Stimulated activated CD8-positive, alpha-beta memory T cell treated with anti-CD3 and anti-CD28 coated beads, Interleukin-4, amount 100 ng/mL, for 48 hours (primary cell): ENCODE results near the gene PLXNA2.

Experiments
- DNase-seq: peaks from one replicate; pipeline ENCODE4 v3.0.0-alpha.2; 2020

PLXNA2 gene

DNA sequence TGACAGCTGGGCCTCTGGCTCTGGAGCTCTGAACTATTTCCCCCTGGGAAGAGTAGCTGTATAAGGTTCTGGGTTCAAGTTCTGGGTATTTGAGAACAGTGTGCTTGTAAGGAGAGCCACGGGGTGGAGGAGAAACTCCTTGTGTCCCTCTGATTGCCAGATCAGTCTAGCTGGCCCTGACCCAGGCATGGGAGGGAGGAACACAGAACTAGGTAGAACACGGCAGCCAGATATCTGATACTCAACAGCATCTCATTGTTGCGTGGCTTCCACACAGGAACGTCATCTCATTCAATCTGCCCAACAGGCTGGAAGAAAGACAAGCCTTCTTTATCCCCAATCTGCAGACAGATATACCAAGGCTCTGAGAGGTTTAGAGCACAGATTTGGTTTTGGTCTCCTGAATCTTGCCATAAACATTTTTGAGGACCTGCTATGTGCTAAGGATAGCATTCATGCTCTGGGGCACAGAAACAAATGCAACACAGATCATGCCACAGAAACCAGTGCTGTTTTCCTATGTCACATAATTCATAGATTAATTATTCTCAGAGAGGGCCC, 83.8 kb downstream of the PLXNA2 start:
- DNase-seq, result no peak

DNA sequence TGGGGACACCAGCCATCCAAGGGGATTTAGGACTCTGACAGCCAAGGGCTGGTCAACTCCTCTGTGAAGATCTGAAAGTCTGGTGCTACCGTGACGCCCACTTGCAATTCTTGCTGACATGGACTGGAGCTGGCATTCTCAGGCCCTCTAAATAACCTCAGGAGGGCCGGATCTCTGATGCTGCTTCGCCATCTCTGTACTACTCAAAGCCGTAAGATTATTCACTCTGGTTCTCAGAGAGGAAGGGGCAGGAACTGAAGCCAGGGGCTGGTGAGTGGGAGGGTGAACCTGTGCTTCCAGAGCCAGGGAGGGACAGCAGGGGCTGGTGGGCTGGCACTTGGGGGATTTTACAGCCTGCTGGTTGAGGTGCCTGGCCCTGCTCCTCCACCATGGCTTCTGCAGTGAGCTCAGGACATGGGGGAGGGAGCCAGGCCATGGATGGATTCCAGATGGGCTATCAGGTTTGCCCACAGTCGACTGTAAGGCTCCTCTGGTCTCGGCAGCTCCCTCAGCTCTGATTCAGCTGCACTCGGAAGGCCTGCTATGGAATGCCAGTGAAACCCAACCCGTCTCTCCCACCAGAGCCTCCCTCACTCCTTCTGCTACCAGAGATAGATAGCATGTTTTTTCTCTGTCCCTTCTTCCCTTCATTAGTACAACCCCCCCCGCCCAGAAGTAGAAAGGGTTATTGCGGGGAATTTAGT, 84.5 kb downstream of the PLXNA2 start:
- DNase-seq, result no peak

DNA sequence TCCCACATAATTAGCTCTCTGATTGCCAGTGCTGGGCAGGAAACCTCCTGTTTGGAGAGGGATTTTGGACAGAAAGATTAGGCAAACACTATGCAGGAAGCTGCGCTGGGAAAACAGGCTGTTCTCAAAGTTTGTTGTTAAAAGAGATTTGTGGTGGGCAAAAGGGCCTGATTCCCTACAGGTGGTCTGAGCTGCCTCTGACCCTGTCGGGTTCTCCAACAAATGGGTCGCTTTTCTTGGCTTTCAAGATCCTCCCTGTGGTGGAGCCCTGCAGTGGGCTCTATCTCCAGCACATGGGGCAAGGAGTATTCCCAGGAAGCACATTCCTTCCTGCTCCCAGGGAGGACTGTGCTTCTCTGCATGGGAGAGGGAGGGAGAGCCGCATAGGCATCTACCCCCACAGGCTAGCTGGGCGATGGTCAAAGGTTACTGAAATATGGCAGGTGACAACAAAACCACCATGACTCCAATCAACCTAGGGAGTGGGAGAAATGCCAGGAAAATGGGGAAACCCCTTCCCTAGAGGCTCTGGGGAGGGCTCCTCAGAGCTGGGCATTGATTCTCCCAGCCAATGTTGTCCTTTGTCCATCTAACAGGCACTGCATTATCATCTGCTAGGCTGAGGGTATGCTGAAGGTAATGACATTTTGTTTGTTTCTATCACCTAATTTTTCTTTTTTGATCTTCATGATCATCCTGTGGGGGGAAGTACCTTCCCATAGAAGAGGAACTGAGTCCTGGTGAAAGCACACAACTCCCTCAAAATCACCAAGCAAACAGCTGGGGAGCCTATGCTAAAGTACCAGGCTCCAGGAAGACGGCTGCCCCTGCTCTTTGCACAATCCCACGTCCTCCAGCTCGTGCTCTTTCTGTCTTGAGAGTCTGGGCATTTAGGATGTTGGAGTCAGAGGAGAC, 85.3 kb downstream of the PLXNA2 start:
- no peak for DNase-seq

DNA sequence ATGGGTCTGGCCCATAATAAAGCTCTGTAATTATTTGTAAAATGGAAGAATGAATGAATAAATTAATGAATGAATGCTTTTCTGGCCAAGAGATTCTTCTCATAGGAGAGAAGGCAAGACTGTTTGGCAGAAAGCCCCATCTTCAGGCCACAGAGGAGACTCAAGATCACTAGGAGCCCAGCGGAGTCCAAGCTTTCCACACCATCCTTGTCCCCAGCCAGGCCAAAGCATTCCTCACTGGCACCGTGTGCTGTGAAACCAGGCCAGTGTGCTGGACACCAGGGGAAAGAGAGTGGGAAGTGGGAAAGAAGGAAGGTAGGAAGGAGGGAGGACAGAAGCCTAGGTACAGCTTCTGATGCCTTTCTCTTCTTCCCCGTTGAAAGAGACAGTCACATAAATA, 86.4 kb downstream of the PLXNA2 start:
- DNase-seq, result no peak

DNA sequence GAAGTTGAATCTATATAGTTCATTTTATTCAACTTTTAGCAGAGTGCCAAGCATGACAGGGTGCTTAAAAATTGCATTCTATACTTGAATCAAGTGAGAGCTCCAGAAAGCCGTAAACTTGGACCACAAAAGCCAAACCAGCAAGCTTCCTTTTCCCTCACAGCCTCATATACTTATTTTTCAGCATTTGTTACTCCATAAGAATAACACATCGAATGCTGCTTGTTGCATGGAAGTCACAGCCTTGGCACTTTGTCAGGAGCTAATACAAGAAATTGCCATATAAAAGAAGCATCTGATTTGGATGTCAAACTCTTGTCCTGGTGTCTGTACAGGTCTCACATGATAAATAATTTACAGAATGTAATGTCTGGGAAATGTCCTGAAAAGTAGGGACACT, 87.4 kb downstream of the PLXNA2 start:
- DNase-seq, result no peak

DNA sequence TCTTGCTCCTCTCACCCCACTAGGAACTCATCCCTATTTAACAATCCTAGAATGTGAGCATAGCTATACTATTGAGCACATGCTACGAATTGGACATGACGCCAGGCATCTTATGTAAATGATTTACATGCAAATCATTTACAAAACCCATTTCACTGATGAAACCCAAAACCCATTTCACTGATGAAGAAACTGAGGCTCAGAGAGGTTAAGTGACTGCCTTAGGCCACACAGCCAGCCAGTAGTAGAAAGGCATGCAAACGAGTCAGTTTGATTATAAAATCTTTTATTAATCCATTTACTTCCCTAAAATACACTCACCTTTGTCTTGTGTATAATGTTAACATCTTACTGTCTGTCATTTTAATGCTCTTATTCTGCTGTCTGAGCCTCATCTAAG, 87.9 kb downstream of the PLXNA2 start:
- DNase-seq, result no peak

DNA sequence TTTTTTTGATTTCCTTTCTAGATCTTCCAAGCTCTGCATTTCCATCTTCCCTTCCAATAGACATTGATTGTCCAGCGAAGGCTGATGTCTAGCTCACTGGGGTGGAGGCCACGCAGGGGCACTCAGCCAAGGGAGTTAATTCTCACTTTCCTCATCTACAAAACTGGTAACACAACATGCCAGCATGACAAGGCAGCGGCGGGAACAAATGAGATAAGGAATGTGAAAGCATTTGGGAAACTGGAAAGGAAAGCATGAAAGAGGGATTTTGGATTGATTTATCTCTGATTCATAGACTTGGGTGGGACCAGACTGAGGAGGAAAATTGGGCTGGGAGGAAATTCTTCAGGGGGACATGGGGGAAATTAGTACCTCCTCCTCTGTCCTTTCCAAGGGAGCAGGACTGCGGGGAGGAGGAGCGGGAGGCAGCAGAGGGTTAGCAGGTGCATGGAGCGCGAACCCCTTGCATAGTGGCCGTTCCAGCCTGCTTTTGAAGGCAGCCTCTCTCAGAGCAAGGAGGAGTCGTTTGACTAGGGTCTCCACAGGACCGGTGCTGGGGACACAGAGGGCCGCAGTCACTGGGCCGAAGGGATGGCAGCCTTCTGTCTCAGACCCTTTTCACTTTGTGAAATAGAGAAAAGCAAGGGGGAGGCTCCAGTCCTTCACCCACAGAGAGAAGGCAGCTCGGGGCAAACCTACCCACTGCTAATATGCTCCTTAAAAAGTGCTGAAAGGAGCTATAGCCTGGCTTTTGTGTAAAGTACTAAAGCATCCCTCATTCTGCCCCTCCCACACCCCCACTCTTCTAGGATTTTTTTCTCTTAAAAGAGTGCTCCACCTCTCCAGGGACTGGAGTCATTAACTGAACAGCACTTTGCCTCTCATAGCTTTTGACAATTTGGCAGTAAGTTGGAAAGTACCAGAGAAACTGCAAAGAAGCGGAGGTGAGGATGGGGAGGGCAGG, 89.2 kb downstream of the PLXNA2 start:
- no peak for DNase-seq

DNA sequence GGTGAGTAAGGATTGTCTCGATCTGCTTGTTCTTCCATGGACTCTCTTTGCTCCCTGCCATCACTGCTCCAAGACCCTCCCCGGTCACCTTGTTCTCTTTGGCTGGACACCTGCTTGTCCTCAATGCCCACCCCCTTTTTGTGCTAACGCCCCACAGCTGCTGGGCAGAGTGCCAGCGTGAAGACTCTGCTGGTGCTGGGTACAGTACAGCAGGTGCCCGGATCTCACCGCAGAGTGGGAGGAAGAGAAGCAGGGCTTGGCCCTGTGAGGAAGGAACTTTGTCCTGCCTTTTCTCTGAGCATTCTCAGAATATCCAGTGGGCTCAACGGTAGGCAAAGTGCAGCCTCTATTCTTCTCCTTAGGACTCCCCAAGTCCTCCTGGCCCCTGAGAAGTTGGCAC, 90.1 kb downstream of the PLXNA2 start:
- no peak for DNase-seq

DNA sequence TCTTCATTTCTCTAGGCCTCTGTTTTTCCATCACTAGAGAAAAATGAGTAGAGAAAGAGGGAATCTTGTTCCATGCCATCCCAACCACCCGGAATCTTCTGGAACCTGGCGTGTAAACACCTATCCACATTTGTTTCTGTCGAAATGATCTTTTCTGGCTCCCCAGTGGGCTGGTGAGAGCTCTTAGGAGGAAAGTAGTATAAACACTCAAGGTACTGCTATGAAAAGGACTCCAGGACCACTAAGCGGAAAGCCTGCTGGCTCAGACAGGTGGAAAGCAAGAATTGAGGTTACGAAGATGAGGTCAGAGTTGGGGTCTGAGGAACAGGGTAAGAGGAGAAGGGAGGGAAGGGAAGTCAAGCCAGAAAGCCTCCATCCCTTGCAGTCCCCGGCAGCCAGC, 90.8 kb downstream of the PLXNA2 start:
- no peak for DNase-seq

DNA sequence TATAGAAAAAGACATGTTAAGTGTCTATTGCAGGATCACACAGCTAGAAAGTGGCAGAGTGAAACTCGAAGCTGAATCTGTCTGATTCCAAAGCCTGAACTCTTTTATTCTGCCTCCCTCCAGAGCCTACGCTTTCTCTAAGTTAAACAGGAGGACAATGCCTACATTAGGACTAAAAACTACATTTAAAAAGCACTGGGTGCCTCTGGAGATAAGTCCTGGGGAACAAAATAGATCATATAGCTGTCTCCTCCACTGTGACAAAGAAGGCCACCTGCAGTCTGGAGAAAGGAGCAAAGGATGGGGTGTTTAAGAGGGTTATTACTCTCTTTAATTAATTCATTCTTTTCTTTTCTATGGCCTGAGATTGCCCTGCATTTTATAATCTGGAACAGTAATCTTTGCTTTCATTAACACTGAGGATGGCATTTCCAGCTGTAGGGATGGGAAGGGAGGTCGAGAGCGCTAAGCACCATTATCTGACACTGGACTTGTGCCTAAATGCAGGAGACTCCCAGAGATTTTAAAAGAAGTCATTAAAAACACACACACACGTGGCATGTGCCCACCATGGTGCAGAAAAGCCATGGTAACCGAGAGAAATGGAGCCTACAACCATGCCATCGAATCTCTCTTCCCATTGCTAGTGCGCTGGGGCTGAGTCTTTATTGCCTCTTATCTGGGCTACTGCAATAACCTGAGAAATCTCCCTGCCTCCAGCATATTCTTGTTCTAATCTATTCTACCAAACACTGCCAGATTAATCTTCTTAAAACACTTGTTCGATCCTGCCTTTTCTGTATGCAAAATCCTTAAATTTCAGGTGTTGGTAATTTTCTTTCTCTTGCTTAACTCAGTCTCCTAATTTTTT, 92.2 kb downstream of the PLXNA2 start:
- DNase-seq, result no peak

DNA sequence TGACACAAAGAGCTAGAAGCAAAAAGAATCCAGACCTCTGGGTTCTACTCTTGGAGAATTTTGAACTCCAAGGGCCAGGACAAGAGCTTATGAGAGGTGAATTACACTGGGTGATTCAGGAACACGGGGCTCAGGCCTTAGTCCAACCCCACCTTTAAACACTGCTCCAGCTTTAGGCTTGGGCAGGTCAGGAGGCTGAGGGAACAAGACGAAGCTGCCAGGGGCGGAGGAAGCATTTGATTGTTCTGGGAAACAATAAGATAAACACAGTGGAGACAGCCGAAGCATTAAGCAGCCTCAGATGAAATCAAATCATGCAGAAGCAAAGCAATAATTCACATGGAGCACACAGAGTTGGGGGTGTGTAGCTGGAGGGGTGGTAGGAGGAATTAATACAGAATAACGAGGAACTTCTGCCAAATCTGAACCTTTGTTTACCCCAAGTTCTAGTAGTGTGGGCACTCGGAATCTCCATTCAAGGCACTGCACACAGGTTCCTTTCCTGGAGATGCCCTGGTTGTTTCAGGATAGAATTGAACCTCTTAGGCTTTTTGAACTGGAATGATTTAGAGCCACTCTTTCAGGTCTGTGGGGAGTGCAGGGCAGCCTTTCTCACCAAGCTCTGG, 93.2 kb downstream of the PLXNA2 start:
- no peak for DNase-seq

DNA sequence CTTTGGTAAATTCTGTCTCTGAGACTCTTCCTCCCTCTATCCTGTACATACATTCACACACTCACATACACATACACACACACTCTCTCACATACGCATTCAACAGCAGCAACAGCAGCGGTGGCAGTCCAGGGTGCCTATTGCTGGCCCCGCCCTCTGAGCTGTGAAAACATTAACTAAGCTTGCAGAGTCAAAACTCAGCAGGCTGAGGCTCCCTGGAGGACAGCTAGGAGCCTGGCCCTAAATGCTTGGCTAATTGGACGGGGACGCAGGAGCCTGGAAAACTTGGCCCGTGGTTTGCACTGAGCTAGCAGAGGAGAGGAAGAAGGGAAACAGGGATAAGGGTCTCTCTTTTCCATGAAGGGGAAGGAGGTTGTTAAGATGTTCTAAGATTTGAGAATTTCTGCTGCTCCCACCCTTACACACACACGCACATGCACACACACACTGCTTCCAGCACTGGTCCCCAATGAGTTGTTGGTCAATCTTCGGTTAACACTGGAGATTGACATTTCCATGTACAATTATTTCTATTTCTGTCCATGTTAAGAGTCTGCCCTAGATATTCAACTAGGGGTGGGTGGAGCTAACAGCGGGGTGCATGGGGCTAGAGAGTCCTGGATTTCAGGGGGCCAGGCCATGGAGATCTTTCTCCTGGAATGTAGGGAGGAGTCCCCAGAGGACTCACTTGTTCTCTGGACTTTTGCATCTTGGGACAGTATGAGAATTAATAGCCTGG, 94.2 kb downstream of the PLXNA2 start:
- no peak for DNase-seq

DNA sequence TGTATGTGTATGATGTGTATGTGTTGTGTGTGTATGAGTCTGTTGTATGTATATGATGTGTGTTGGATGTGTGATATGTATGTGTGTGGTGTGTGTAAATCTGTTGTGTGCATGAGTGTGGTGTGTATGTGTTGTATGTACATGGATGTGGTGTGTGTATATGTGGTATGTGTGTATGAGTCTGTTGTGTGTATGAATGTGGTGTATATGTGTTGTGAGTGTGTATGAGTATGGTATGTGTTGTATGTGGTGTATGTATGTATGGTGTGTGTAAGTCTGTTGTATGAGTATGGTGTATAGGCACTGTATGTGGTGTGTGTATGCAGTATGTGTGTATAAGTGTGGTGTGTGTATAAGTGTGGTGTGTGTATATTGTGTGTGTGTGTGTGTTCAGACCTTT, 95.0 kb downstream of the PLXNA2 start:
- DNase-seq, result no peak

DNA sequence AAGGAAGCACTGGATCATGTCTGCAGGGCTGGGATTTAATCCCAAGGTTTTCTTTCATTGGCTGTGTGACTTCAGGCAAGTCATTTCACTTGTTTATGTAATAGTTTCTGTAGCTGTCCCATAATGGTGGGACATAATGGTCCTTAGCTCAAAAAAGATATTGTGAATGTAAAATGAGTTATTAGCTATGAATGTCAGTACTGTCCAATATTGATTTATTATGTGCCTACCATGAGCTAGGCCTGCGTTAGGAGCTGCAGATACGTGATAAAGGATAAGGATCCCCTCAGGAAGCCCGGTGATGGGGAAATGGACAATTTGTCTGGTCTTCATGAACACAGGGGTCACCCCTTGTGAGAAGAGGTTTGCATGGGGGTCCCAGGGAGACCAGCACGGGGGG, 95.8 kb downstream of the PLXNA2 start:
- DNase-seq, result no peak

DNA sequence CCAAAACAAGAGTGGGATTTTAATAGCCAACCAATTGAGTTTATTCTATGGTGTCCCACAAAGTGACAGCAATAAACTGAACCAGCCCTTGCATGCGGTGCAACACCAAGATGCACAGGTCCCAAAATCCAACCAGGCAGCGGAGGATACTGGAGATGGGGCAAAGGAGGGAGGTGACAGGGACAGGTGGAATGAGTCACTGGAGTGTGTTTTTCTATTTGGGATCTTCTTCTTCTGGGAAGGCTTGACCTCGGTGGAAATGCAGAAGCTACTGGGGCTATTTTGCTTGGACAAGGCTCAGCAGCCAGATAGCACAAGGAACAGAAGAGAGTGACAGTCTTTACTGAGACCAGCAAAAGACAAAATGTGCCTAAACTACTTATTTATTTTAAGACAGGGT, 97.5 kb downstream of the PLXNA2 start:
- DNase-seq, result no peak

DNA sequence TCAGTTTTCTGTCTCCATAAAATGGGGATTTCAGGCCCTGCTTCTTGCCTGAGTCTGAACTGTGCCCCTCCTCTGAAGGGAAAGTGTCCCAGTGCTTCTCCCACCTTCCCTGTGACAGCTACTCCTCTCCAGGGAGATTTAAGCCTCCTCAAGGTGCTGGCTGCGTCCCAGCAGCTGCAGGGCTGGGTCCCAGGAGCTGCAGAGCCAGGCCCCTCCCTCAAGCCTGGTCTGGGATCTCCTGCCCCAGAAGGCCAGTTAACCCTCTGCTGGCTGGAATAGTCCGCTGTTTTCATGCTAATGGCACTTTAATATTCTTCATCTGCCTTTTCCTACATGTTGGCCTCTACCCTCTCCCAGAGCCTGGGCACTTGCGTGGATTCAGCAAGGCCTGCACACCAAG, 99.0 kb downstream of the PLXNA2 start:
- no peak for DNase-seq

DNA sequence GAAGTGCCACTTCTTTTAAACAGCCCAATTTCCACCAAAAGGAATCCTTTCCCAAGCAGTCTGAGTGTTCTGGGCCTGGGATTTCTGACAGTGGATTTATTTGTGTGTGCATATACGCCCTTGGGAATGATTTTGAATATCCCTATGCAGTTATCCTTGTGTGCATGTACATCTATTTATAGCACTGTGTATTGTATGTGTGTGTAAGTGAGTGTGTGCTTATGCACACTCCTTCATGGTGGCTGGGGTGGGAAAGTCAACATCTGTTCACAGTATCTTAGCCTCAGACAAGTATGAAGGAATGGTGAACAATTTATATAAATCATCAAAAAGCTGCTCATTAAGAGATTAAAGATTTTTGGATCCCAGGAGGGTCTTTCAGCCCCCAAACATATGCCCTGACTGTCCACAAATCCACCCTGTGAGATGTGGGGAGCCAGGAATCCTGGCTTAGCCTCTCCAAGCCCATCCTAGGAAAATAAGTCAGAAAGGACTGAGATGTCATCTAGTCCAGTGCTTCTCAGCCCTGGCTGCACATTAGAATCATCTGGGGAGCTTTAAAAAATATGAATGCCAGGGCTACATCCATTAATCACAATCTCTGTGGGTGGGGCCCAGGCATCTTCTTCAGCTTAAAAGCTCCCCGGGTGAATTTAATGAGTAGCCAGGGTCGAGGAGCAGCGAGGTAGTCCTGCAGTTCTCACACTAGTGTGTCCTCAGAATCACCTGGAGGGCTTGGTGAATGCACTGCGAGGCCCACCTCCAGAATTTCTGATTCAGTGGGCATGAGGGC, 101.4 kb downstream of the PLXNA2 start:
- no peak for DNase-seq

DNA sequence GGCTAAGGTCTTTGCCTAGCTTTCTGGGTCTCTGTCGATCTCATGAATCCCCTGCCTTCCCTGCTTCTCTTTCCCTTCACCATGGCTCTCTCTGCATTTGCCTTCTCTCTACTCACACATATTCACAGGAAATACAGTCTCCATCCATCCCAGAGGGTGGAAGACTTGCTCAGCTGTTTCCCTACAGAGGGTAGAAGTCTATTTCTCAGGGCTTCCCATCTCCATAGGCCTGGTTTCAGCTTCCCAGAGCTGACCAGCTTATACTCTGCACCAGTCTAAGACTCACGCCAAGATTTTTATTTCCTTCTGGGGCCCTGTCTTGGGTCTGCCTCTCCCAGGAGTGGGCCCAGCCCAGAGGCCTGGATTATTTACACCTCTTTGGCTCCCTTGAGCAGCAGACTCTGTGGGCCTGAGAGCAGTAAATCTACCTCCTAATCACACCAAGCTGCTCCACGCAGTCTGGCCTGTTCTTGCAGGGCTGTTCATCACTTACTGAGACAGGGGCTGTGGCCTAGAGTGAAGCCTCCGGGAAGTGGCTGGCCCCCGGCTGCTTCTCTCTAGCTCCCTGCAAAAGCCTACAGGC, 102.5 kb downstream of the PLXNA2 start:
- no peak for DNase-seq

DNA sequence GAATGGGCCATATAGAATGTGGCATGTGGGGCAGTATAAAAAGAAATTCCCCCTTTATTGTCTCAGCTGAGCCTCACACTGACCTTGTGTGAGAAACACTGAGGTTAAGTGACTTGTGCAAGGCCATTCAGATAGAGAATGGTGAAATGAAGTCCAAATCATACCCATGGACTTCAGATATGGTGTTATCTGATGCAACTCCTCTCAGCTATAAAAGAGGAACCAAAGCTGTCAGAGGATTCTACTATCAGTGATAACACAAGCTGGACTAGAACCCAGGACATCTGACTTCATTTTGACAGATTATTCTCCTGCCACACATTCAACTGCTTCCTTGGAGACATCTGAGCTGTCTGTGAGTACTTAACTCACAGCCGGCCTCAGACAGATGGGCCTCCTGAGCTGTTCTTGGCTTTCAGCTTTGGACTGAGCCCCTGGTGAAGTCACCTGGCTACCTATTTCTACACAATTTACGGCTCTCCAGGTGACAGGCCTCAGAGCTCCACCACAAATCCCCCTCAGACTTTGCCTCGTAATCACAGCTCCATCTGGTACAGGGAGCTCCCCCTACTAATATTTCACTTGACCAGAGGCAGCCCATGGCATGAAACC, 104.6 kb downstream of the PLXNA2 start:
- no peak for DNase-seq
